Endothelial cell of umbilical vein (primary cell): ENCODE data around the gene TCF20. TPM values are rescaled to one million over a fixed set of nuclear protein-coding genes. Genes with fewer than 3 reads are reported as not detected.

Experiments
- BruUV-seq: library from RNA; stranded (reverse); fragments of 400-500 nt; replicated peaks from 2 replicates; lab custom pipeline; 2021; lab: Mats Ljungman, UMichigan
- CTCF ChIA-PET: fragments of 300-600, 350-600 bp; sonication (Branson Sonifier 250); formaldehyde crosslinking; loops from one replicate; lab custom pipeline; 2021; ENCODE audit warnings: antibody characterized with exemption, inconsistent platforms; lab: Charles Lee
- POLR2A ChIA-PET: fragments of 300-600, 350-600 bp; sonication (Branson Sonifier 250); formaldehyde crosslinking; loops from one replicate; lab custom pipeline; 2021; ENCODE audit warnings: antibody characterized with exemption, inconsistent platforms; lab: Charles Lee
- DNase-seq: peaks from one replicate; pipeline ENCODE4 v3.0.0-alpha.2; 2011; ENCODE audit warnings: low read depth, low spot score
- FAIRE-seq: peaks from 2 replicates; lab custom pipeline; 2011; peaks lifted over from hg19 to GRCh38; lab: Jason Lieb, UNC
- H2AFZ ChIP-seq: 2 replicates; pipeline ENCODE4 v1.6.0; 2012; ENCODE audit warnings: low read depth, low read length, control low read depth, inconsistent platforms
- H3K27ac ChIP-seq: 2 replicates; pipeline ENCODE4 v1.5.1; 2011; ENCODE audit warnings: low read depth, mild to moderate bottlenecking, control low read depth, low read length, moderate library complexity; ENCODE audit not compliant: insufficient read depth
- H3K27me3 ChIP-seq, 2 experiments: 2 replicates each; pipeline versions ENCODE4 v1.6.0 to v1.6.1; 2011; ENCODE audit warnings: low read length in 2 of 2, mixed read lengths in 1 of 2; ENCODE audit not compliant: control insufficient read depth in 2 of 2, insufficient read depth in 2 of 2
- H3K36me3 ChIP-seq, 2 experiments: 2 replicates in 1 of 2; 3 replicates in 1 of 2; pipeline ENCODE4 v1.5.1; 2011; ENCODE audit warnings: low read length in 2 of 2, mild to moderate bottlenecking in 1 of 2, moderate library complexity in 1 of 2; ENCODE audit not compliant: control insufficient read depth in 2 of 2, insufficient read depth in 2 of 2; ENCODE audit errors: extremely low read depth in 1 of 2
- H3K4me1 ChIP-seq: 3 replicates; pipeline ENCODE4 v1.5.1; 2011; ENCODE audit warnings: mild to moderate bottlenecking, low read length; ENCODE audit not compliant: control insufficient read depth, insufficient read depth; ENCODE audit errors: extremely low read depth
- H3K4me2 ChIP-seq: 2 replicates; pipeline ENCODE4 v1.6.1; 2011; ENCODE audit warnings: low read length, control low read depth, mixed read lengths; ENCODE audit not compliant: insufficient read depth
- H3K4me3 ChIP-seq, 3 experiments: fragments of 200-600 bp in 1 of 3; sonication (generic), shearing (Covaris generic) in 1 of 3; replicated peaks in 1 of 3; 2 replicates each; pipeline ENCODE4 v1.5.1; 2011 to 2016; ENCODE audit warnings: control low read depth in 3 of 3, low read length in 3 of 3, mild to moderate bottlenecking in 2 of 3, inconsistent platforms in 1 of 3, low read depth in 1 of 3, moderate library complexity in 1 of 3; ENCODE audit not compliant: insufficient read depth in 1 of 3
- H3K79me2 ChIP-seq: 2 replicates; pipeline ENCODE4 v1.6.0; 2012; ENCODE audit warnings: low read length, inconsistent platforms; ENCODE audit not compliant: control insufficient read depth, insufficient read depth
- H3K9ac ChIP-seq: replicated peaks from 2 replicates; pipeline ENCODE3; 2011; ENCODE audit warnings: low read length, control low read depth; ENCODE audit not compliant: insufficient read depth; ENCODE audit errors: extremely low read depth
- H3K9me1 ChIP-seq: replicated peaks from 3 replicates; pipeline ENCODE4 v1.6.0; 2011; ENCODE audit warnings: mild to moderate bottlenecking, low read length; ENCODE audit not compliant: control insufficient read depth, insufficient read depth; ENCODE audit errors: extremely low read depth
- H3K9me3 ChIP-seq: replicated peaks from 2 replicates; pipeline ENCODE4 v1.5.1; 2012; ENCODE audit warnings: low read length, inconsistent platforms; ENCODE audit not compliant: control insufficient read depth, insufficient read depth
- H4K20me1 ChIP-seq: replicated peaks from 2 replicates; pipeline ENCODE3; 2011; ENCODE audit warnings: mild to moderate bottlenecking, low read length; ENCODE audit not compliant: control insufficient read depth, insufficient read depth; ENCODE audit errors: extremely low read depth
- CTCF ChIP-seq, 2 donors: IDR thresholded peaks; 1 replicate in 1 of 2; 2 replicates in 1 of 2; pipeline ENCODE4 v1.5.1; 2011; ENCODE audit warnings: low read length in 2 of 2, mild to moderate bottlenecking in 2 of 2, moderate library complexity in 2 of 2, control low read depth in 1 of 2, inconsistent platforms in 1 of 2, low read depth in 1 of 2; ENCODE audit not compliant: insufficient read depth in 1 of 2; ENCODE audit errors: extremely low read depth in 1 of 2
- EZH2 ChIP-seq: IDR thresholded peaks from 2 replicates; pipeline ENCODE4 v1.6.1; 2012; ENCODE audit warnings: borderline replicate concordance, low read depth, mild to moderate bottlenecking, moderate library complexity, low read length, inconsistent platforms; ENCODE audit not compliant: severe bottlenecking
- FOS ChIP-seq: IDR thresholded peaks from 2 replicates; pipeline ENCODE4 v1.6.1; 2011; ENCODE audit warnings: mild to moderate bottlenecking, low read length, moderate library complexity, borderline replicate concordance; ENCODE audit not compliant: insufficient read depth
- GATA2 ChIP-seq: IDR thresholded peaks from 2 replicates; pipeline ENCODE4 v1.7.0; 2011; ENCODE audit warnings: low read depth, mild to moderate bottlenecking, moderate library complexity, mixed read lengths, low read length; ENCODE audit not compliant: insufficient read length, insufficient read depth
- JUN ChIP-seq: IDR thresholded peaks from 2 replicates; pipeline ENCODE4 v1.6.1; 2011; ENCODE audit warnings: borderline replicate concordance, low read depth; ENCODE audit not compliant: insufficient read length, insufficient read depth
- MAX ChIP-seq: IDR thresholded peaks from 2 replicates; pipeline ENCODE4 v1.6.1; 2011; ENCODE audit not compliant: insufficient read depth, insufficient read length
- POLR2AphosphoS5 ChIP-seq: IDR thresholded peaks from 2 replicates; pipeline ENCODE4 v1.6.1; 2012; ENCODE audit warnings: low read depth, mild to moderate bottlenecking, control low read depth, low read length, moderate library complexity; ENCODE audit not compliant: insufficient read depth
- dilution Hi-C: fragments of 300-500 bp; cut with MboI; formaldehyde crosslinking; loops from one replicate; pipeline ENCODE4 v1.15.0; 2019; ENCODE audit warnings: low sequenced_read_pairs; ENCODE audit not compliant: extremely low pct_ligation_motif_present
- intact Hi-C: fragments of 100-400 bp; cut with micrococcal nuclease; formaldehyde crosslinking; loops from one replicate; pipeline ENCODE4 v1.10.0; 2022
- polyA plus RNA-seq, 4 experiments: library from polyadenylated mRNA; depleted of rRNA in 3 of 4; stranded (reverse) in 3 of 4; unstranded in 1 of 4; fragments of >200 nt; gene quantifications; 2 replicates each; pipeline versions ENCODE4 v1.2.1 to v1.2.3, GENCODE V29; 2011 to 2012; ENCODE audit warnings: missing spikeins in 1 of 4
- total RNA-seq: library from RNA; stranded (reverse); gene quantifications from 2 replicates; pipeline ENCODE4 v1.2.3, GENCODE V29; 2021

Gene TCF20
- total and polyA plus RNA-seq, 2 donors (not counting 3 experiments of a cell fraction or from before 2014, with no cell fraction given), result 11.2 to 36.7 TPM

- Histone ChIP-seq H3K9me1 (no peaks in the 10 kb centered on the region), H3K4me3 (no peak overlapping the region), H2AFZ (no peak overlapping the region), H4K20me1 (no peaks in the 10 kb centered on the region), H3K4me1 (no peaks in the 10 kb centered on the region), H3K27ac (no peak overlapping the region), H3K27me3 (no peaks in the 10 kb centered on the region), H3K4me2 (no peak overlapping the region), H3K9ac (no peak overlapping the region), H3K9me3 (no peaks in the 10 kb centered on the region), H3K36me3 (no peaks in the 10 kb centered on the region), H3K79me2 (no peaks in the 10 kb centered on the region)
- CTCF ChIA-PET, result no interaction called here
- intact Hi-C loops (no loop called here), dilution Hi-C loops (no loop called here)
- no peak for FAIRE-seq
- DNase-seq, result no peak
- POLR2A ChIA-PET, result no interaction called here
- TF ChIP-seq POLR2AphosphoS5 (no peak), EZH2 (no peak), JUN (no peak), MAX (no peak), CTCF (IDR thresholded peaks at IDR 0.05; ENCODE audit: extremely low read depth in 1 of 2, insufficient read depth in 1 of 2, low read depth in 1 of 2, low read length in 2 of 2) (no peak), GATA2 (no peak), FOS (no peak)
- no TSS peak for BruUV-seq
Observed at GRCh38 chr22:42298746-42299145, 28.3 kb upstream of the TCF20 start.
